Melanocyte of skin (primary cell): ENCODE measurements around the gene OR13A1. TPM values are rescaled to one million over a fixed set of nuclear protein-coding genes. Genes with fewer than 3 reads are reported as not detected.

ENCODE experiments used
- total RNA-seq, 2 donors: library from RNA; depleted of rRNA; stranded (reverse); fragments of >200 nt; gene quantifications; 2 replicates each; pipeline ENCODE4 v1.2.3, GENCODE V29; 2012

OR13A1 gene, protein sequence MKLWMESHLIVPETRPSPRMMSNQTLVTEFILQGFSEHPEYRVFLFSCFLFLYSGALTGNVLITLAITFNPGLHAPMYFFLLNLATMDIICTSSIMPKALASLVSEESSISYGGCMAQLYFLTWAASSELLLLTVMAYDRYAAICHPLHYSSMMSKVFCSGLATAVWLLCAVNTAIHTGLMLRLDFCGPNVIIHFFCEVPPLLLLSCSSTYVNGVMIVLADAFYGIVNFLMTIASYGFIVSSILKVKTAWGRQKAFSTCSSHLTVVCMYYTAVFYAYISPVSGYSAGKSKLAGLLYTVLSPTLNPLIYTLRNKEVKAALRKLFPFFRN
- not detected for total RNA-seq

DNA sequence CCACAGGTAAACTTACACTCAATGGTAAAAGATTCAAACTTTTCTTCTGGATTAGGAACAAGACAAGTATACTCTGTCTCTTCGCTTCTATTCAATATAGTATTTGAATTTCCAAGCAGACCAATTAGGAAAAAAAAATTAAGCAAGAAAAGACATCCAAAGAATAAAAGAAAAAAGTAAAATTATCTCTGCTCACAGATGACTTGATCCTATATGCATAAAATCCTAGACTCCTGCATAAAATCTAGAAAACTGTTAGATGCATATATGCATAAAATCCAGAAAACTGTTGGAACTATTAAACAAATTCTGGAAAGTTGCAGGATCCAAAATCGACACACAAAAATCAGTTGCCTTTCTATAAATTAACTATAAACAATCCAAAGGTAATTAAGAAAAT lies at the start of gene OR13A1:
Gene OR13A1, minus strand, starts transcription at position 101 of the 400 bp plus-strand sequence. CDS start 11,186 bp downstream, outside the sequence.

Other genes starting within 250 kb of the OR13A1 start
- not detected for gene ALOX5, start 58.6 kb upstream of the OR13A1 start, total RNA-seq